SU-DHL-6 (cell line): Measurements from ENCODE around the gene MCAM.

Experiments used
- H2AFZ ChIP-seq: fragments of 200-600 bp; sonication (generic); 2 replicates; pipeline ENCODE4 v1.6.1; 2014; ENCODE audit warnings: low read depth, mild to moderate bottlenecking, moderate library complexity, mixed read lengths, antibody characterized with exemption, low read length; ENCODE audit not compliant: severe bottlenecking
- H3F3A ChIP-seq: fragments of 200-600 bp; shearing (Covaris generic); 2 replicates; pipeline ENCODE4 v1.6.0; 2016; ENCODE audit warnings: antibody characterized with exemption, mild to moderate bottlenecking; ENCODE audit not compliant: insufficient read depth
- H3K27ac ChIP-seq: fragments of 200-600 bp; sonication (generic); 2 replicates; pipeline ENCODE4 v1.5.1; 2016; ENCODE audit warnings: low read depth, mild to moderate bottlenecking, low read length, moderate library complexity, mixed read lengths
- H3K27me3 ChIP-seq: fragments of 200-600 bp; sonication (generic), shearing (Covaris generic); 2 replicates; pipeline ENCODE4 v1.6.0; 2014; ENCODE audit warnings: mild to moderate bottlenecking, low read length
- H3K36me3 ChIP-seq: fragments of 200-600 bp; sonication (generic); 2 replicates; pipeline ENCODE4 v1.6.1; 2014; ENCODE audit warnings: mild to moderate bottlenecking, low read length, mixed read lengths
- H3K4me2 ChIP-seq: fragments of 300-600, 200-600 bp; shearing (Covaris generic), sonication (generic); 2 replicates; pipeline ENCODE4 v1.6.0; 2014; ENCODE audit warnings: low read length, low read depth, mild to moderate bottlenecking; ENCODE audit not compliant: poor library complexity, severe bottlenecking
- H3K4me3 ChIP-seq: fragments of 200-600 bp; sonication (generic); 2 replicates; pipeline ENCODE4 v1.5.1; 2014; ENCODE audit warnings: antibody characterized with exemption, low read length, mild to moderate bottlenecking, mixed read lengths; ENCODE audit not compliant: insufficient read depth, poor library complexity, severe bottlenecking
- H3K79me2 ChIP-seq: fragments of 200-600 bp; sonication (generic); 2 replicates; pipeline ENCODE4 v1.6.1; 2014; ENCODE audit warnings: mild to moderate bottlenecking, low read length, moderate library complexity; ENCODE audit not compliant: insufficient read depth
- H3K9ac ChIP-seq: fragments of 200-600 bp; sonication (generic); 2 replicates; pipeline ENCODE4 v1.7.0; 2014; ENCODE audit warnings: mild to moderate bottlenecking, low read length
- H3K9me2 ChIP-seq: fragments of 200-600 bp; sonication (generic); replicated peaks from 2 replicates; pipeline ENCODE4 v1.6.1; 2014; ENCODE audit warnings: low read length; ENCODE audit not compliant: insufficient read depth
- H3K9me3 ChIP-seq: fragments of 200-600 bp; sonication (generic); 2 replicates; pipeline ENCODE4 v1.6.1; 2014; ENCODE audit warnings: low read length, mixed read lengths; ENCODE audit not compliant: insufficient read depth
- H4K20me1 ChIP-seq: fragments of 200-600 bp; sonication (generic); 2 replicates; pipeline ENCODE4 v1.6.1; 2014; ENCODE audit warnings: low read depth, mild to moderate bottlenecking, antibody characterized with exemption, low read length, moderate library complexity, mixed read lengths
- CTCF ChIP-seq: fragments of 200-600 bp; sonication (generic); IDR thresholded peaks from one replicate; pipeline ENCODE4 v1.5.1; 2017; ENCODE audit warnings: antibody characterized with exemption, mild to moderate bottlenecking, low read length, moderate library complexity; ENCODE audit not compliant: insufficient read depth, poor library complexity, severe bottlenecking
- EZH2phosphoT487 ChIP-seq: fragments of 200-600 bp; sonication (generic), shearing (Covaris generic); conservative IDR thresholded peaks from 2 replicates; pipeline ENCODE4 v1.6.1; 2018; ENCODE audit warnings: mild to moderate bottlenecking, antibody characterized with exemption, low read length, moderate library complexity, mixed read lengths

The MCAM gene

DNA sequence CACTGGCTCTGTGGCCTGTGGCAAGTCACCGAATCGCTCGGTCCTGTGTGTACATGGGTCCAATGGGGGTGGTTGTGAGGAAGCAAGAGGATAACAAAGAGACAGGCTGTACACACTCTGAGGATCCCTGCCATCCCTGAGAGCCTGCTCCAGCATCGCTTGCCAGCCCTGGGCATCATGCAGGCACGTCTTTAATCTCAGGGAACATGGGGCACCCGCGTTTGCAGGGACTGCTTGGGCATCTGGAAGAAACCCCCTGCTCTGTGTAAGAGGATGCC lies 25.0 kb upstream of the MCAM start:
- TF ChIP-seq CTCF, result no peak
- TF ChIP-seq EZH2phosphoT487, result no peak
- Histone ChIP-seq H3K4me3 (no peak overlapping the region), H3K9me3 (no peaks in the 10 kb centered on the region), H3K4me2 (no peak overlapping the region), H3K9me2 (no peaks in the 10 kb centered on the region), H2AFZ (no peak overlapping the region), H3F3A (no peaks in the 10 kb centered on the region), H3K27ac (no peak overlapping the region), H3K27me3 (no peaks in the 10 kb centered on the region), H4K20me1 (no peaks in the 10 kb centered on the region), H3K36me3 (no peaks in the 10 kb centered on the region), H3K9ac (no peak overlapping the region), H3K79me2 (no peaks in the 10 kb centered on the region)

- Histone ChIP-seq H3K9ac (no peak overlapping the region), H3K36me3 (no peaks in the 10 kb centered on the region), H3K79me2 (no peaks in the 10 kb centered on the region), H3K27me3 (no peaks in the 10 kb centered on the region), H2AFZ (no peak overlapping the region), H3K9me3 (no peaks in the 10 kb centered on the region), H4K20me1 (no peaks in the 10 kb centered on the region), H3K4me3 (no peak overlapping the region), H3F3A (no peaks in the 10 kb centered on the region), H3K4me2 (no peak overlapping the region), H3K27ac (no peak overlapping the region), H3K9me2 (no peaks in the 10 kb centered on the region)
- TF ChIP-seq EZH2phosphoT487, result no peak
- TF ChIP-seq CTCF, result no peak
These were observed 24.5 kb upstream of the MCAM start for GRCh38 chr11:119341222-119342022.

GRCh38 chr11:119340335-119341221 lies 23.6 kb upstream of the MCAM start, which contains the start of gene C1QTNF5:
TSS of gene C1QTNF5 (minus strand) at chr11:119340883. CDS start at chr11:119340397, 486 bp downstream.
- no peaks in the 10 kb centered on the region for H3K9me2 ChIP-seq
- H3K27ac ChIP-seq, result no peak within 1 kb of the TSS
- no peaks in the 10 kb centered on the region for H4K20me1 ChIP-seq
- no peak within 1 kb of the TSS for H2AFZ ChIP-seq
- no peak within 1 kb of the TSS for H3K4me2 ChIP-seq
- no peaks in the 10 kb centered on the region for H3F3A ChIP-seq
- H3K79me2 ChIP-seq, result no peaks in the 10 kb centered on the region
- no peak within 1 kb of the TSS for H3K9ac ChIP-seq
- TF ChIP-seq EZH2phosphoT487, result no peak
- TF ChIP-seq CTCF, result no peak
- no peaks in the 10 kb centered on the region for H3K9me3 ChIP-seq
- no peaks in the 10 kb centered on the region for H3K36me3 ChIP-seq
- no peaks in the 10 kb centered on the region for H3K27me3 ChIP-seq
- H3K4me3 ChIP-seq, result no peak within 1 kb of the TSS
